GM18517 (cell line): ENCODE results near the gene GPR45.

Source experiments
- ATAC-seq: cut with Tn5 transposase; IDR thresholded peaks from one replicate; pipeline ENCODE4 v1.9.1; 2021; ENCODE audit warnings: mild to moderate bottlenecking, moderate library complexity; ENCODE audit not compliant: unreplicated experiment

GPR45 gene

GRCh38 chr2:105252271-105252670 lies 10.7 kb downstream of the GPR45 start:
- no peak for ATAC-seq

GRCh38 chr2:105254531-105255210 lies 13.1 kb downstream of the GPR45 start:
- ATAC-seq: no peak

GRCh38 chr2:105255979-105256378 lies 14.4 kb downstream of the GPR45 start:
- no peak for ATAC-seq

DNA sequence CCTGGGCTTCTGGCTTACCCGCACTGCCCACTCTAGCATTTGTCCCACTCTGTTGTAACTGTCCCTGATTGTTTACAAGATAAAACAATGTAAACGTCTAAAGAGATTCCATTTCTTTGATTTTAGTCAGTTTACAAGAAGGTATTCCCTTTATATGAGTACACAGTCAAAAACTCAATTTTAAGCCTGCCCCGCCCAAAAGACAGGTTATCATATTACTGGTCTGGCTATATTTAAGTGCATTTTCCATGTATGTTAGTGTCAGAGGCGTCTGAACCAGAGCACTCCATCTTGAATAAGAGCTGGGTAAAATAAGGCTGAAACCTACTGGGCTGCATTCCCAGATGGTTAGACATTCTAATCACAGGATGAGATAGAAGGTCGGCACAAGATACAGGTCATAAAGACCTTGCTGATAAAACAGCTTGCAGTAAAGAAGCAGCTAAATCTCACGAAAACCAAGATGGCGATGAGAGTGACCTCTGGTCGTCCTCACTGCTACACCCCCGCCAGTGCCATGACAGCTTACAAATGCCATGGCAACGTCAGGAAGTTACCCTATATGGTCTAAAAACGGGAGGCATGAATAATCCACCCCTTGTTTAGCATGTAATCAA lies 15.0 kb downstream of the GPR45 start:
- no peak for ATAC-seq

DNA sequence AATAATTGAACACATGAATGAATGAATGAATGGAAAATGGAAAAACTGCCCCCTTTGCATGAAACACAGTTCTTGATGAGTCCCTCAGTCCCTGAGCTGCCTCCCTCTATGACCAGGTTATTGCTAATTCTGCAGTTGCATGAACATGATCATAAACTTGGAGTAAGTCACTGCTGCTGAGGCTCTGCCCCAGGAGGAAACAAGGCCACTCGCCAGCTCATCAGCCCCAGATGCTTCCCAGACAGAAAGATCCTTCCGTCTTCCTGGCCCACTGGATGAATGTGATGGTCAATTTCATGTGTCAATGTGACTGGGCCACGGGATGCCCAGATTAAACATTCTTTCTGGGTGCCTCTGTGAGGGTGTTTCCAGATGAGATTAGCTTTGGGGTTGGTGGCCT lies 16.4 kb downstream of the GPR45 start:
- ATAC-seq: no peak

DNA sequence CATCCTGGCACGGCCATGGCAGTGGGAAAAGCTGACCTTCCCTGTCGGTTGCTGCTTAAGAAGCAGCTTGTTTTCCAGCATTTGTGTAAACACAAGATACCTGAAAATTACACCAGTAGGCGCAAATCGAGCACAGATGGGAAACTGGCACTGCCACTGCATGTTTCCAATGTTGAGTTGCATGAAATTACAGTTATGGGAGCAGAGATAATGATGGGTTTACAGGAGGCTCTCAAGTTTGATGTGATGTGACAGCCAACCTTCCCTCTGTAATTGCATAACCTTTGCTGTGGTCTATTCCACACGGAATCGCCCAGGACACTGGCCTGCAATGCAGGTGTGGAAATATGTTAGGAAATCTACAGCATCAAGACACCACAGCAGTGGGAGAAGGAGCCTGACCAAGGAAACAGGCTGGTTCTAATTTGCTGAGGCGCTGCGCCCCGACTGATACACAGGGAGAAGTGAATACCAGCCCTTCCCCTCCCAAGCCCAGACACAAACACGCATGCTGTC lies 17.4 kb downstream of the GPR45 start:
- no peak for ATAC-seq

- ATAC-seq: no peak
Measured at GRCh38 chr2:105261061-105261460, 19.5 kb downstream of the GPR45 start.

GRCh38 chr2:105262651-105263091 lies 21.1 kb downstream of the GPR45 start:
- ATAC-seq: no peak

GRCh38 chr2:105269426-105269825 lies 27.9 kb downstream of the GPR45 start:
- no peak for ATAC-seq

- ATAC-seq: no peak
Measured at GRCh38 chr2:105271393-105272045, 30.0 kb downstream of the GPR45 start.

DNA sequence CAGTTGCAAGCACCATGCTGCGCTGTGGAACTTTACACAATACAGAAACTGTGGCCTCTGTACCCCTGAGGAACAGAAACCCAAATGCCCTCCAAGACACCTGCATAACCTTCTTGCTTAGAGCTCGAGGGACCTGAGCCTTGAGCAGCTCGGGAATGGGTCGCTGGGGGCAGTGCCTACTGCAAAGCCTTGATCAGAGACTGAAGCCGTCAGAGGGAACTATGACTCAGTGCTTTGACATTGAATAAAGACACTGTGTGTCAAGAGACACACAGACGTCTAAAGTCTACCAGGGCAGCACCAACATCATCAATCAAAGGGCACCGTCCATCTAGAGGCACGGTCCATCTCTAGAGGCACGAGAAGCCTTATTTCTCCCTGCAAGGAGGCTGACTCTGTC lies 30.6 kb downstream of the GPR45 start:
- no peak for ATAC-seq

DNA sequence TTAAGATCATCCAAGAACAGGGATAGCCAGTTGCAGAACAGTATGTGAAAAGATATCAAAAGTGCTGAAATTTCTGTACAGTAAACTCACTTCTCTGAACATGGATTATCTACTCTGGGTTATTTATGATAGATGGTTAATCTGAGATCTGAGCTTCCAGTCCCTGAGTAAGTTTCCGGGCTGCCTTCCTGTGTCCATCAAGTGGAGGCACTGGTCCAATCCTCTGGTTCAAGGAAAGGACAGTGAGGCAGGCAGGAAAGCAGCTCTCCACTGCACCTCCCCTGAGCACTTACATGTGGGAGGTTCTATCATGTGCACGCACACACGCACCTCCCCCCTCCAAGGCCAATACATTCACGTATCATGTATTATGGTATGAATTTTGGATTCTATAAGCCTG lies 32.5 kb downstream of the GPR45 start:
- no peak for ATAC-seq

DNA sequence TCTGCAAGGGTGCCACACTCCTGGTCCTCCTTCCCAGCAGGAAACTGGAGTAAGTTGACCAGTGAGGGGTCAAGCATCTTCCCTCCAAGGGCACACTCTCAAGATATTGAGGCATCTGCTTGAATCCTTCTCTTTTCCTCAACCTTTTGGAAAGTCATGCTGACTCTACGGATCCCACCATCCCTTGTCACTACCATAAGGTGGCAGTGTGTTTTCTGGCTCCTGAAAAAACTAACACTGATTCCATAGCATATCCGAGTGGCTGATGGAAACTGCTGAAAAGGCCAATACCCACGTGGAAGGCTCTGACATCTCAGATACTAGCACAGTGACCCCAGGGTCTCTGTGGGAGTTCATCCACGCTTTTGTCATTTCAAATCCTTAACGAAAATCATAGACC lies 37.1 kb downstream of the GPR45 start:
- no peak for ATAC-seq

- ATAC-seq: no peak
Measured at GRCh38 chr2:105279126-105279525, 37.6 kb downstream of the GPR45 start.

DNA sequence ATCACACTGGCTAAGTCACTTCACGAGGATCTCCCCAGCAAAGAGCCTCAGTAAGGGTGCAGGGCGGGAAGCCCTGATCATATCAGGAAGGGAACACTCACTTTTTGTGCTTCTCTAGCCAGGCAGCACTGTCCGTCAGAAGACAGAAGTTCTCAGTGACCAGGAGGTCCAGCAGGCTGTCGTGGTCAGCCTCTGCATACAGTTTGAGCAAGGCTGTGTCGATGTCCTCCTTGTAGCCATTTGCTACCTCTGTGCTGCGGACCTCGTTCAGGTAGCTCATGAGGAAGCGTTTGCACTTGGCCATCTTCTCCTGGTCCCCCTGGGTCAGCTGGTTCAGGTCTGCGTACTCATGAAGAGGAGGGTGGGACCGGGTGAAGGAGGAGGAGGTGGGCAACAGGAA lies 38.7 kb downstream of the GPR45 start:
- no peak for ATAC-seq

DNA sequence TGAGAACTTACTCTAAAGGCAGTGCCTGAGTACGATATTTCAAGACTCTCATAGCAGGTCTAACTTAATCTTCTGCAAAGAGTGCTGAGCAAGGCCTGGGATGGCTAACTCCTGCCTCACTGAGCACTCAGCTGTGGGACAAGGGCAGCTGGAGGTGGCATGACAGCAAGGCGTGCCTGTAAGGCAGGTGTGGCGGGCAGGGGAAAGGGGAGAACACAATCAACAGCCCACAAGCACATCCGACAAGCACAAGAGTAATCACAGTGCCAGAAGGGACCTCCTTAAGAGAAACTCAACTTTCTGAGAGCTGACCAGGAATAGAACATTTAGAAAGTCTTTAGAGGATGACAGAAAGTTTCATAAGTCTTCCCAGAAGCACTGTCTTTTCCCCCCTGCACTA lies 42.0 kb downstream of the GPR45 start:
- no peak for ATAC-seq

GRCh38 chr2:105287692-105288091 lies 46.1 kb downstream of the GPR45 start:
- ATAC-seq: no peak

- ATAC-seq: no peak
Measured at GRCh38 chr2:105288133-105288532, 46.6 kb downstream of the GPR45 start.

DNA sequence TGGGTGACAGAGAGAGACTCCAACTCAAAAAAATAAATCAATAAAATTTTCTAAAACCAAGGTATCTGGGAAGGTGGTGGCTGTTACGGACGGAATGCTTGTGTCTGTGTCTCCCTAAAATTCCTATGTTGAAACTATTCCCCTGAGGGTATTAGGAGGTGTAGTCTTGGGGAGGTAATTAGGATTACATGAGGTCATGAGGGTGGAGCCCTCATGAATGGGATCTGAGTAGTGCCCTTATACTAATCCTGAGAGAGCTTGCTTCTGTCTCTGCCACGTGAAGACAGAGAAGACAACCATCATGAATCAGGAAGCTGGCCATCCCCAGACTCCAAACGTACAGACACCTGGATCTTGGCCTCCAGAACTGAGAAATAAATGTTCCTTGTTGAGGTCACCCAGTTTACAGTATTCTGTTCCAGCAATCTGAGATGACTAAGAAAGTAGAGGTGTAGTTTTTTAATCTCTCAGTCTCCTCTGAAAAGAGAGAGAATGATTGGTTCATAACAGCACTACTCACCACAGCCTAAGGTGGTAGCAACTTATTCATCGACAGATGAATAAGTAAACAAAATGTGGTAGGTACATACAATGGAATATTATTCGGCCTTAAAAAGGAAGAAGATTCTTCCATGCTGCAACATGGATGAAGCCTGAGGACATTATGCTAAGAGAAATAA lies 49.6 kb downstream of the GPR45 start:
- ATAC-seq: no peak

DNA sequence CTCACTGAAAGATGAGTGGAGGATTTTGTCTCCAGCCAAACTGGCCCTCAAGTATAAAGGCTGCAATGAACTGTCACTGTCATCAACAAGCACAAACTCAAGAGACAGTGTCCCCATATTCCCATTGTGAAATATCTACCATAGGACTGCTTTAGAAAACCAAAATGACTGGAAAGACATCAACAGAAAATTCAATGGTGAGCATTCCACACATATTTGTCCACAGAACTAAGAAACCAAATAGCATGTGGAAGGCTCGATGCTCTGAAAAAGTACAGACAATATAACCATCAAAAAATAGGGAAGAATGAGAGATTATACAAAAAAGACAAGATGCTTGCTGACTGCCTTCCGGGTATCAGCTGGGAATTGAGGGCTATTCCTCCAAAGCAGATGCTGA lies 50.4 kb downstream of the GPR45 start:
- no peak for ATAC-seq
